ENCODE measurements around the gene ADARB1. TPM values are rescaled to one million over a fixed set of nuclear protein-coding genes. Genes with fewer than 3 reads are reported as not detected.

ADARB1 gene
- total and polyA plus RNA-seq, 2 donors (not counting 1 experiment from before 2014, with no cell fraction given), result 17.1 to 33.3 TPM

GRCh38 chr21:45234965-45235364 lies 160.6 kb downstream of the ADARB1 start:
- H3K27me3 ChIP-seq (replicated peaks in 1 of 4; ENCODE audit: control extremely low read depth in 1 of 4, control insufficient read depth in 3 of 4, insufficient read depth in 4 of 4, low read length in 3 of 4), result peaks cover 0 to 19% (median 2%) of the 10 kb centered on the region in 4 experiments
- TF ChIP-seq EZH2 (IDR thresholded peaks at IDR 0.05; ENCODE audit: borderline replicate concordance, insufficient read depth, low read depth, low read length, poor library complexity, severe bottlenecking) (no peak), CTCF (IDR thresholded peaks at IDR 0.05) (no peak)
- no peak overlapping the region for H3K9ac ChIP-seq (ENCODE audit: low read length)
- WGBS (ENCODE audit: insufficient coverage), result 75% methylated on average over 3 of the region's 8 CpGs
- Mint-ChIP-seq H3K9me3 (ENCODE audit: insufficient read depth) (no peaks in the 10 kb centered on the region), H3K4me1 (no peaks in the 10 kb centered on the region), H3K4me3 (no peak overlapping the region), H3K27me3 (peaks cover 34% of the 10 kb centered on the region), H3K27ac (no peak overlapping the region)
- H3K79me2 ChIP-seq (ENCODE audit: control insufficient read depth, insufficient read depth, low read length), result no peaks in the 10 kb centered on the region
- no peak overlapping the region for H3K4me2 ChIP-seq (replicated peaks; ENCODE audit: low read depth, low read length, poor library complexity, severe bottlenecking)
- H4K20me1 ChIP-seq (ENCODE audit: control insufficient read depth, insufficient read depth, low read length, poor library complexity, severe bottlenecking), result no peaks in the 10 kb centered on the region
- CTCF ChIA-PET, result no interaction called here
- no peaks in the 10 kb centered on the region for H3K9me3 ChIP-seq (ENCODE audit: control extremely low read depth in 1 of 3, control insufficient read depth in 2 of 3, insufficient read depth in 1 of 3, low read length in 2 of 3)
- H3K4me3 ChIP-seq (ENCODE audit: control extremely low read depth in 1 of 5, extremely low read depth in 1 of 5, insufficient read depth in 1 of 5, low read depth in 2 of 5, low read length in 4 of 5), result no peak overlapping the region
- POLR2A ChIA-PET, result no interaction called here
- H3K4me1 ChIP-seq (ENCODE audit: control insufficient read depth in 2 of 2, insufficient read depth in 2 of 2, low read length in 2 of 2), result no peaks in the 10 kb centered on the region
- no peak overlapping the region for H2AFZ ChIP-seq (ENCODE audit: insufficient read depth, low read depth, low read length, poor library complexity, severe bottlenecking)
- intact Hi-C loops (cut with micrococcal nuclease), result no loop called here
- H3K27ac ChIP-seq (ENCODE audit: low read length in 2 of 2), result no peak overlapping the region
- H3K36me3 ChIP-seq (replicated peaks in 1 of 2; ENCODE audit: control extremely low read depth in 1 of 2, control insufficient read depth in 1 of 2, extremely low read depth in 1 of 2, insufficient read depth in 2 of 2, low read length in 1 of 2), result no peaks in the 10 kb centered on the region
- ATAC-seq (ENCODE audit: low read depth) (no peak), DNase-seq (no peak)

GRCh38 chr21:45235488-45235887 lies 161.1 kb downstream of the ADARB1 start:
- peaks cover 35% of the 10 kb centered on the region for H3K27me3 Mint-ChIP-seq

More at GRCh38 chr21:45235488-45235887, 161.1 kb downstream of the ADARB1 start:
- POLR2A ChIA-PET, result no interaction called here
- H3K79me2 ChIP-seq (ENCODE audit: control insufficient read depth, insufficient read depth, low read length), result no peaks in the 10 kb centered on the region
- ATAC-seq (ENCODE audit: low read depth) (no peak), DNase-seq (no peak)
- Mint-ChIP-seq H3K4me3 (no peak overlapping the region), H3K27ac (no peak overlapping the region), H3K9me3 (ENCODE audit: insufficient read depth) (no peaks in the 10 kb centered on the region), H3K4me1 (no peaks in the 10 kb centered on the region)
- no peaks in the 10 kb centered on the region for H4K20me1 ChIP-seq (ENCODE audit: control insufficient read depth, insufficient read depth, low read length, poor library complexity, severe bottlenecking)
- WGBS (ENCODE audit: insufficient coverage), result 87% methylated on average over 4 of the region's 6 CpGs
- H3K27ac ChIP-seq (ENCODE audit: low read length in 2 of 2), result no peak overlapping the region
- no peak overlapping the region for H3K4me3 ChIP-seq (ENCODE audit: control extremely low read depth in 1 of 5, extremely low read depth in 1 of 5, insufficient read depth in 1 of 5, low read depth in 2 of 5, low read length in 4 of 5)
- H3K27me3 ChIP-seq (replicated peaks in 1 of 4; ENCODE audit: control extremely low read depth in 1 of 4, control insufficient read depth in 3 of 4, insufficient read depth in 4 of 4, low read length in 3 of 4), result peaks cover 0 to 19% (median 2%) of the 10 kb centered on the region in 4 experiments
- TF ChIP-seq EZH2 (IDR thresholded peaks at IDR 0.05; ENCODE audit: borderline replicate concordance, insufficient read depth, low read depth, low read length, poor library complexity, severe bottlenecking), result no peak
- no peak for TF ChIP-seq CTCF (IDR thresholded peaks at IDR 0.05)
- H3K4me2 ChIP-seq (replicated peaks; ENCODE audit: low read depth, low read length, poor library complexity, severe bottlenecking), result no peak overlapping the region
- H3K9ac ChIP-seq (ENCODE audit: low read length), result no peak overlapping the region
- CTCF ChIA-PET, result no interaction called here
- no peaks in the 10 kb centered on the region for H3K36me3 ChIP-seq (replicated peaks in 1 of 2; ENCODE audit: control extremely low read depth in 1 of 2, control insufficient read depth in 1 of 2, extremely low read depth in 1 of 2, insufficient read depth in 2 of 2, low read length in 1 of 2)
- intact Hi-C loops (cut with micrococcal nuclease), result no loop called here
- H3K4me1 ChIP-seq (ENCODE audit: control insufficient read depth in 2 of 2, insufficient read depth in 2 of 2, low read length in 2 of 2), result no peaks in the 10 kb centered on the region
- H3K9me3 ChIP-seq (ENCODE audit: control extremely low read depth in 1 of 3, control insufficient read depth in 2 of 3, insufficient read depth in 1 of 3, low read length in 2 of 3), result no peaks in the 10 kb centered on the region
- no peak overlapping the region for H2AFZ ChIP-seq (ENCODE audit: insufficient read depth, low read depth, low read length, poor library complexity, severe bottlenecking)

Data from B cell (primary cell).